Measurements from ENCODE around the gene OR10H3. TPM values are rescaled to one million over a fixed set of nuclear protein-coding genes. Genes with fewer than 3 reads are reported as not detected.

The OR10H3 gene
- total RNA-seq, 6 donors from 2014 or later, result not detected

DNA sequence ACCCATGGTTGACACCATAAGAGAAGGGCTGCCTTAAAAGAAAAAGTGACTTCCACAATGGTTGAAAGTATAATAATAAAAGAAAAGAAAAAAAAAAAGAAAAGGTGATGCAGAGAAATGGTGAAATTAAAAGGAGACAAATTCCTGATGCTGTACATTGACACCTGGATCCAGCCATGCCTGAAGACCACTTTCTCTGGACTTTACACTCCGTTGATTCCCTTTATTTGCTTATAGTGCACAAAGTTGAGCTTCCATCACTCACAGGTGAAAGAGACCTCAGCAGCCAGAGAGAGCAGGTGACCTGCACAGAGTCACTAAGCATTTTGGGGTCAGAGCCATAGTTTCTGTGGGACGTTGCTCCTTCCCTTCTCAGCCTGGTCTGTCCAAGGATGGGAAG, 37.5 kb downstream of the OR10H3 start:
- Histone ChIP-seq H3K9me3 (no peaks in the 10 kb centered on the region), H3K4me3 (no peak overlapping the region), H3K36me3 (no peaks in the 10 kb centered on the region), H3K27me3 (no peaks in the 10 kb centered on the region), H3K4me1 (peaks cover 0 to 8% (median 6%) of the 10 kb centered on the region in 4 donors), H3K27ac (no peak overlapping the region)
- WGBS, 2 donors, result 41 to 52% methylated on average over 2 of the region's 2 CpGs
- ATAC-seq (ENCODE audit: low FRiP score in 2 of 2), result no peak
- TF ChIP-seq POLR2AphosphoS5 (IDR thresholded peaks at IDR 0.05), result no peak
- TF ChIP-seq EP300 (IDR thresholded peaks at IDR 0.05), result no peak
- TF ChIP-seq, protein P1, sequence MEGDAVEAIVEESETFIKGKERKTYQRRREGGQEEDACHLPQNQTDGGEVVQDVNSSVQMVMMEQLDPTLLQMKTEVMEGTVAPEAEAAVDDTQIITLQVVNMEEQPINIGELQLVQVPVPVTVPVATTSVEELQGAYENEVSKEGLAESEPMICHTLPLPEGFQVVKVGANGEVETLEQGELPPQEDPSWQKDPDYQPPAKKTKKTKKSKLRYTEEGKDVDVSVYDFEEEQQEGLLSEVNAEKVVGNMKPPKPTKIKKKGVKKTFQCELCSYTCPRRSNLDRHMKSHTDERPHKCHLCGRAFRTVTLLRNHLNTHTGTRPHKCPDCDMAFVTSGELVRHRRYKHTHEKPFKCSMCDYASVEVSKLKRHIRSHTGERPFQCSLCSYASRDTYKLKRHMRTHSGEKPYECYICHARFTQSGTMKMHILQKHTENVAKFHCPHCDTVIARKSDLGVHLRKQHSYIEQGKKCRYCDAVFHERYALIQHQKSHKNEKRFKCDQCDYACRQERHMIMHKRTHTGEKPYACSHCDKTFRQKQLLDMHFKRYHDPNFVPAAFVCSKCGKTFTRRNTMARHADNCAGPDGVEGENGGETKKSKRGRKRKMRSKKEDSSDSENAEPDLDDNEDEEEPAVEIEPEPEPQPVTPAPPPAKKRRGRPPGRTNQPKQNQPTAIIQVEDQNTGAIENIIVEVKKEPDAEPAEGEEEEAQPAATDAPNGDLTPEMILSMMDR (IDR thresholded peaks at IDR 0.05), result no peak
- TF ChIP-seq POLR2A (IDR thresholded peaks at IDR 0.05), result no peak
- DNase-seq, result no peak

DNA sequence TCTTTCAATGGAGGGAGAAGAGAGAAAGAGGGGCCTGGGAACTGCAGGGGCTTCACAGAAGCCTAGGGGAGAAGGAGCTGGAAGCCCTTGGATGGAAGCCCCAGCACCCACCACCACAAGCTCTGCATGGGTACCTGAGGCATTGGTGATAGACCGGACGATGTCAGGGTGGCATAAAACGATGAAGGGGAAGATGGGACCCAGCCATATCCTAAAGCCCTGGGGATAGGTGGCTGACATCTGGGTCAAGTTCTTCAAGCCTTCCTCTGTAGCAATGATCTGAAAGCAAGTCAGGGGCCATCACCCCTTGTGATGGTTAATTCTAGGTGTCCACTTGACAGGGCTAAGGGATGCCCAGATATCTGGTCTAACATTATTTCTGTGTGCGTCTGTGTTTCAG, 38.5 kb downstream of the OR10H3 start:
- Histone ChIP-seq H3K9me3 (no peaks in the 10 kb centered on the region), H3K36me3 (no peaks in the 10 kb centered on the region), H3K27ac (no peak overlapping the region), H3K4me1 (peaks cover 0 to 12% (median 7%) of the 10 kb centered on the region in 4 donors), H3K27me3 (no peaks in the 10 kb centered on the region), H3K4me3 (no peak overlapping the region)
- no peak for ATAC-seq (ENCODE audit: low FRiP score in 2 of 2)
- DNase-seq, result no peak
- 83% methylated on average over 4 of the region's 4 CpGs for WGBS, 2 donors
- no peak for TF ChIP-seq EP300 (IDR thresholded peaks at IDR 0.05)
- TF ChIP-seq, protein P1 (IDR thresholded peaks at IDR 0.05), result no peak
- no peak for TF ChIP-seq POLR2A (IDR thresholded peaks at IDR 0.05)
- TF ChIP-seq POLR2AphosphoS5 (IDR thresholded peaks at IDR 0.05), result no peak

DNA sequence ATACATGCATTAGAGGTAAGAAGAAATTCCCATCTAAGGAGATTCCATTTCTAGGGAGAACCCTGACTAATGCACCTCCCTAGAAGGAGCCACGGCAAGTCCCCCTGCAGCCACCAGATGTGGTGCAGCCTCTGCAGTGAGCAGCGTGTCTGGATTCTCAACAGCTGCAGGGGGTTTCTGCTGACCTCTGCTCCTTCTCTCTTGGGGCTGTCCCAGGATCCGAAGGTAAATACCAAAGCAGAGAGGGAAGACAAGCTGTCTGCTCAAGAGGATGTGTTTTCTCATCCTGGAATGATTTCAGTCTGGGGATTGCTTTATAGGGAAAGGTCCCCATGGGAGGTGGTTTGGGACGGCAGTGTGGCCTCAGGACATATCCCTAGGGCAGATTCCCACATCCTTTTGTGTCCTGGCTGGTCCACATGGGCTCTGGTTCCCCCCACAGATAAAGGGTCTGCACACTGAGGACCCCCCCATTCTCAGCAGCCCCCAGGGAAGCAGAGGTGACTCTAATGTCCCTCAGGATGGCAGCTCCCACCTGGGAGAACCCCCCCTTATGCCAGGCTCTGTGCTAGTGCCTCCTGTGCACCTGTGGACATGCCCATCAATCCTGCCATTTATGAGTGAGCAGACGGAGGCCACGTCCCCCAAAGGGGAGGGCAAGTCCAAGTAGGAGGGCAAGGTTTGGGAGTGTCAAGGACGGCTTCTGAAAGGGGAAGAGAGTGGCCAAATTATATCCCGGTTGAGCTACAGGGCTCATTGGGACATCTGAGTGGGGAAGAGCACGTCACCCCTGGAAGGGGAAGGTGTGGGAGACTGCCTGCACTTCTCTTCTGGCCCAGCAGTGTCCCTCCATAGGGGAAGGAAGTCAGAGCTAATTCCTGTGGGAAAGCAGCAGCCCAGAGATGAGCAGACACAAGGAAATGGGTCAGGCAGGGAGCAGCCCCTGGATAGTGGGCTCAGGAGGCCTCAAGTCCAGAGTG, 39.5 kb downstream of the OR10H3 start:
- Histone ChIP-seq H3K4me3 (no peak overlapping the region), H3K9me3 (no peaks in the 10 kb centered on the region), H3K27ac (no peak overlapping the region), H3K4me1 (peaks cover 0 to 12% (median 7%) of the 10 kb centered on the region in 4 donors), H3K27me3 (no peaks in the 10 kb centered on the region), H3K36me3 (no peaks in the 10 kb centered on the region)
- ATAC-seq (ENCODE audit: low FRiP score in 2 of 2) (no peak), DNase-seq (no peak)
- WGBS, 2 donors, result 54 to 55% methylated on average over 8 to 9 of the region's 9 CpGs
- TF ChIP-seq EP300 (IDR thresholded peaks at IDR 0.05) (no peak), POLR2A (IDR thresholded peaks at IDR 0.05) (no peak)
- TF ChIP-seq, protein P1 (IDR thresholded peaks at IDR 0.05), result no peak

DNA sequence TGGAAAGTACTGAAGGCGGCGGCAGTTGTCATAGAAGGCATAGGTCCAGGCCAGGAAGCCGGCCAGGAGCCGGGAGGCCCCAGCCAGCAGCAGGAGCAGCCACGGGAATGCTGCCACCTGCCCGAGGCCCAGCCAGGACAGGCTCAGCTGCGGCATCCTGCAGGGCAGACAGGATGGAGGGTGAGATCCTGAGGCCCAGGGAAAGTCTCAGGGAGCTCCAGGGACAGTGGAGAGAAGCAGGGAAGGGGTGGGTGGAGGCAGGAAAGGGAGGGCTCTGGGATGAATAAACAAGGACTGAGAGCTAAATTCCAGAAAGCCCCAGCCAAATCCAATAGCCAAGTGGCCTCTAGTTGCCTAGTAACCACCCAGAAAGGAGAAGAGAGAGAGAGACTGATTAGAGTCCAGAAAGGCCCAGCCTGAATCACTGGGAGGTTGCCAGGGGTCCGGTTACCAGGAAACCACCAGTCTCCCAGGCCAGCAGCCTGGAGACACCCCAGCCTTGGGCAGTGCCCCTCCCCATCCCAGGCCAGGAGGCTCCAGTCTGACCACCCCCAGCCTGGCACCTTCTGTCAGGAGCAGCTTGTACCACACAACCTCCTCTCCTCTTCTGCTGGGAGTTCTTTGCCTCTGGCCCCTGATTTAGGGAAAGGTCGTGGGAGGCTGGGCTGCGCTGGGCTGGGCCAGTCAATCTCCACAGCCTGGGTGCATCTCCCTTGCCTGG, 42.1 kb downstream of the OR10H3 start:
- TF ChIP-seq POLR2AphosphoS5 (IDR thresholded peaks at IDR 0.05) (no peak), POLR2A (IDR thresholded peaks at IDR 0.05) (no peak), EP300 (IDR thresholded peaks at IDR 0.05) (no peak)
- TF ChIP-seq, protein P1 (IDR thresholded peaks at IDR 0.05), result no peak
- H3K4me3 ChIP-seq, result no peak overlapping the region
- ATAC-seq (ENCODE audit: low FRiP score in 2 of 2), result peak; percentile 69 to 88
- no peaks in the 10 kb centered on the region for H3K36me3 ChIP-seq
- peak overlapping the region in 3 of 4 donors; percentile 4 to 17 (median 7) for H3K27ac ChIP-seq
- no peaks in the 10 kb centered on the region for H3K9me3 ChIP-seq
- H3K27me3 ChIP-seq, result no peaks in the 10 kb centered on the region
- H3K4me1 ChIP-seq, result peaks cover 0 to 12% (median 7%) of the 10 kb centered on the region in 4 donors
- peak; percentile 23 to 83 for DNase-seq
- WGBS, 2 donors, result 32 to 44% methylated on average over 8 to 9 of the region's 10 CpGs
